Mesodermal cell (in vitro differentiated cells): ENCODE results near the gene PCNX1.

Experiments
- H3K27ac ChIP-seq: 2 replicates; pipeline ENCODE4 v1.7.0; 2013; ENCODE audit warnings: mild to moderate bottlenecking, low read depth, low read length, moderate library complexity; ENCODE audit not compliant: severe bottlenecking
- H3K36me3 ChIP-seq: 2 replicates; pipeline ENCODE4 v1.7.1; 2013; ENCODE audit warnings: mild to moderate bottlenecking, low read length, moderate library complexity; ENCODE audit not compliant: control insufficient read depth, insufficient read depth
- H3K4me1 ChIP-seq: one replicate; pipeline ENCODE4 v1.7.1; 2013; ENCODE audit warnings: mild to moderate bottlenecking, low read length; ENCODE audit not compliant: insufficient read depth, control insufficient read depth, poor library complexity, severe bottlenecking
- H3K4me3 ChIP-seq: 2 replicates; pipeline ENCODE4 v1.7.0; 2013; ENCODE audit warnings: low read length, control low read depth, mild to moderate bottlenecking; ENCODE audit not compliant: insufficient read depth, poor library complexity, severe bottlenecking; ENCODE audit errors: extremely low read depth
- H3K9me3 ChIP-seq: 2 replicates; pipeline ENCODE4 v1.7.1; 2013; ENCODE audit warnings: mild to moderate bottlenecking, low read length, moderate library complexity; ENCODE audit not compliant: control insufficient read depth
- WGBS, 2 experiments: methylation state at CpG; one replicate each; pipeline ENCODE4 v1.1.5; 2013; ENCODE audit warnings: missing lambda C conversion rate in 2 of 2; ENCODE audit not compliant: insufficient coverage in 2 of 2; 5-methylcytosine and 5-hydroxymethylcytosine counted together

Gene PCNX1

DNA sequence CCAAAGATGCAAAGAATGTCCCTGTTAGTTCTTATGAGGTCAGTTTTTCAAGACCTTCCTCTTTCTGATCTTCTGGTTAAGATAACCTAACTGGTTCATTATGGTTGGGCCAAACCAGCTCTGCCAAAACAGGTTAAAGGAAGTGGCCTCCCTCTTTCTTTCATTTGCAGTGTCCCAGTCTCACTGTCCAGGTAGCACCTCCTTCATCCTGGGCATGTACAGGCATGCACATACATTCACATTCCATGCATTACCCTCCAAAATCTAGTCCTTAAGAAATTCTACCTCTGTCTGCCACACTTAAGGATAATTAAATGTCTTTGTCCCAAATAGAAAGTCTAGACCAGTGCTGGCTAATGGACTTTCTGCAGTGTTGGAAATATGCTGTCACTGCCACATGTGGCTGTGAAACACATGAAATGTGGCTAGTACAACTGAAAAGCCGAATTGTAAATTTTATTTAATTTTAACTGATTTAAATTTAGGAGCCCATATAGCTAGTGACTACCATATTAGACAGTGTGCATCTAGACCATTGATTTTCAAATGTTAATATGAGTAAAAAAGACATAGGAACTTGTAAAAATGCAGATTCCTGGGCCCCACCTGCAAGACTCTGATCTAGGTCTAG lies 169.3 kb downstream of the PCNX1 start:
- no peaks in the 10 kb centered on the region for H3K4me1 ChIP-seq
- H3K27ac ChIP-seq = no peak overlapping the region
- peaks cover 75% of the 10 kb centered on the region for H3K36me3 ChIP-seq
- H3K9me3 ChIP-seq = peaks cover 12% of the 10 kb centered on the region
- no peak overlapping the region for H3K4me3 ChIP-seq
- WGBS, 2 experiments = no CpG with 5 or more reads among the region's 1 CpG

GRCh38 chr14:71078500-71078899 lies 171.2 kb downstream of the PCNX1 start:
- no peak overlapping the region for H3K27ac ChIP-seq
- peaks cover 12% of the 10 kb centered on the region for H3K9me3 ChIP-seq
- peaks cover 55% of the 10 kb centered on the region for H3K36me3 ChIP-seq
- H3K4me1 ChIP-seq = no peaks in the 10 kb centered on the region
- 80% methylated on average over 1 of the region's 2 CpGs; no CpG with 5 or more reads in 1 of the 2 experiments for WGBS, 2 experiments
- no peak overlapping the region for H3K4me3 ChIP-seq

GRCh38 chr14:71086567-71086966 lies 179.3 kb downstream of the PCNX1 start:
- no peak overlapping the region for H3K4me3 ChIP-seq
- no peaks in the 10 kb centered on the region for H3K9me3 ChIP-seq
- no peaks in the 10 kb centered on the region for H3K4me1 ChIP-seq
- 95 to 96% methylated on average over 7 of the region's 7 CpGs for WGBS, 2 experiments
- peaks cover 41% of the 10 kb centered on the region for H3K36me3 ChIP-seq
- H3K27ac ChIP-seq = peak overlapping the region; percentile 53

DNA sequence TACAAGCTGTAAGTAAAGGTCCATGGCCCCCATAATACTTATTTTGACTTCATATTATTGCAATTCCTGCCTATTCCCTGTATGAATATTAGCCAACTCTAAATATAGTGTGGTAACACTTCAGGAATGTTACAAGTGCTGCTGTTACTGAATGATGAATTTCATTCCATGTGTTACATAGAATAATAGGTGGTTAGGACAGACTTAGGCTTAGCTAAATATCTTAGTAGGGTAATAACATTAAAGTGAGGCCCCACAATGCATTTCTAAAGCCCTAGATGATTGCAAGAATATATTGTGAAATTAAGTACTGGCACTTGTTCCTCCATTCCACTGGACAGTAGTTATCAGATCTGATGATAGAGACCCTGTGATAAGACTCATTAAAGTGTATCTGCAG lies 182.7 kb downstream of the PCNX1 start:
- Histone ChIP-seq H3K9me3 (no peaks in the 10 kb centered on the region), H3K27ac (no peak overlapping the region), H3K36me3 (peaks cover 63% of the 10 kb centered on the region), H3K4me3 (no peak overlapping the region), H3K4me1 (no peaks in the 10 kb centered on the region)

- Histone ChIP-seq H3K27ac (no peak overlapping the region), H3K4me1 (no peaks in the 10 kb centered on the region), H3K4me3 (no peak overlapping the region), H3K36me3 (peaks cover 43% of the 10 kb centered on the region), H3K9me3 (no peaks in the 10 kb centered on the region)
- 87 to 100% methylated on average over 3 to 4 of the region's 5 CpGs for WGBS, 2 experiments
Observed at GRCh38 chr14:71094722-71095121, 187.5 kb downstream of the PCNX1 start.

- peaks cover 28% of the 10 kb centered on the region for H3K36me3 ChIP-seq
- no peaks in the 10 kb centered on the region for H3K9me3 ChIP-seq
- H3K4me1 ChIP-seq = no peaks in the 10 kb centered on the region
- 100% methylated on average over 1 of the region's 5 CpGs for WGBS, 2 experiments
- H3K4me3 ChIP-seq = no peak overlapping the region
- H3K27ac ChIP-seq = no peak overlapping the region
Observed at GRCh38 chr14:71096947-71097346, 189.7 kb downstream of the PCNX1 start.

DNA sequence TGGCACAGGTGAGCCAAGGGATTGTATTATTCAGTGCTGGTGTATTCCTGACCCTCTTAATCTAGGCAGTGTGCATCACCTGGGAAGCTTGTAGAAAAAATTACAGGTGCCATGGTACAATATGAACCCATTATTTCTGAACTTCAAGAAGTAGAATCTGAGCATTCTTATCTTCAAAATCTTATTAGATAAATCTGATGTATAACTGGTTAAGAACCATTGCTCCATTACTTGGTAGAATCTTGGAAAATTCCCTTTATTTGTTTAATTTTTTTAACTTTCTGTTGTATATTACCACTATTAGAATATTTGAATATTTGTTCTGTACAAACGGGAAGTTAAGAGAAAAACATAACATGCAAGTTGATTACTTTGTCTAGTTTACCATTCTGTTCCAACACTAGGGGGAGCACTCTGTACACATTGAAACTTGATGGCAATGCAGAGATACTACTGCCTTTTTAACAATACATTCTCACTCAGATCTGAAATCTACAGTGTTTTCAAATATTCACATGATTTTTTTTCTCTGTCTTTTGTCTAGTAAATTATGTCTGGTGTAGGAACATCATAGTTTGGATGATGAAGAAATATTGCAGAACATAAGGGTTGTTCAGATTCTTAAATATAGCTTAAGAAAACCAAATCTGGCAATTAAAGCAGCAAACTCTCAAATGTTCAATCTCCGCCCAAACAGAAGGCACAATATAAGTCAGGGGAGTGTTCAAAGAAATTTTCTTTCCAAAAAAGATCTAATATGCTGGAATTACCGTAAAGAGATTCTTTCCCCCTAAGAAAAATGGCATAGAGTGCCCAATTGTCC lies 196.6 kb downstream of the PCNX1 start:
- H3K27ac ChIP-seq = no peak overlapping the region
- peaks cover 7% of the 10 kb centered on the region for H3K4me1 ChIP-seq
- H3K9me3 ChIP-seq = no peaks in the 10 kb centered on the region
- 83 to 100% methylated on average over 1 of the region's 3 CpGs for WGBS, 2 experiments
- H3K4me3 ChIP-seq = no peak overlapping the region
- peaks cover 42% of the 10 kb centered on the region for H3K36me3 ChIP-seq

- no CpG with 5 or more reads among the region's 2 CpGs for WGBS, 2 experiments
Observed at GRCh38 chr14:71105177-71105576, 197.9 kb downstream of the PCNX1 start.

GRCh38 chr14:71107921-71108320 lies 200.7 kb downstream of the PCNX1 start:
- Histone ChIP-seq H3K36me3 (peaks cover 44% of the 10 kb centered on the region), H3K4me1 (peaks cover 7% of the 10 kb centered on the region), H3K9me3 (no peaks in the 10 kb centered on the region), H3K27ac (no peak overlapping the region), H3K4me3 (no peak overlapping the region)
- WGBS, 2 experiments = no CpG with 5 or more reads among the region's 2 CpGs

More at GRCh38 chr14:71105177-71105576, 197.9 kb downstream of the PCNX1 start:
- H3K4me3 ChIP-seq = no peak overlapping the region
- H3K4me1 ChIP-seq = peaks cover 7% of the 10 kb centered on the region
- H3K9me3 ChIP-seq = no peaks in the 10 kb centered on the region
- H3K36me3 ChIP-seq = peaks cover 47% of the 10 kb centered on the region
- no peak overlapping the region for H3K27ac ChIP-seq

GRCh38 chr14:71108398-71109119 lies 201.3 kb downstream of the PCNX1 start:
- no peak overlapping the region for H3K4me3 ChIP-seq
- peaks cover 39% of the 10 kb centered on the region for H3K36me3 ChIP-seq
- no peaks in the 10 kb centered on the region for H3K9me3 ChIP-seq
- H3K27ac ChIP-seq = no peak overlapping the region
- H3K4me1 ChIP-seq = peaks cover 7% of the 10 kb centered on the region
- 95 to 96% methylated on average over 14 to 16 of the region's 16 CpGs for WGBS, 2 experiments
